BLaER1 treated with 17β-estradiol and CSF1 and Interleukin-3, amounts not matched to agents 10 nM and 100 nM (cell line): ENCODE measurements around the gene ERC1.

Experiments used
- H3K27ac ChIP-seq, 11 experiments: shearing (Covaris generic); formaldehyde crosslinking; 2 replicates each; pipeline ENCODE4 v1.8.1; 2022
- H3K27me3 ChIP-seq, 11 experiments: shearing (Covaris generic); formaldehyde crosslinking; 2 replicates each; pipeline ENCODE4 v1.8.1; 2022
- H3K36me3 ChIP-seq, 11 experiments: shearing (Covaris generic); formaldehyde crosslinking; 2 replicates each; pipeline ENCODE4 v1.8.1; 2022
- H3K4me1 ChIP-seq, 10 experiments: shearing (Covaris generic); formaldehyde crosslinking; 2 replicates each; pipeline ENCODE4 v1.8.1; 2022
- H3K4me2 ChIP-seq, 11 experiments: shearing (Covaris generic); formaldehyde crosslinking; 2 replicates each; pipeline ENCODE4 v1.8.1; 2022
- H3K4me3 ChIP-seq, 10 experiments: shearing (Covaris generic); formaldehyde crosslinking; 2 replicates each; pipeline ENCODE4 v1.8.1; 2022
- H3K9ac ChIP-seq, 11 experiments: shearing (Covaris generic); formaldehyde crosslinking; 2 replicates each; pipeline ENCODE4 v1.8.1; 2022
- H3K9me3 ChIP-seq, 11 experiments: shearing (Covaris generic); formaldehyde crosslinking; replicated peaks in 1 of 11; 2 replicates each; pipeline ENCODE4 v1.8.1; 2022
- H4K20me1 ChIP-seq, 11 experiments: shearing (Covaris generic); formaldehyde crosslinking; 2 replicates each; pipeline ENCODE4 v1.8.1; 2022
- Cebpa-rat ChIP-seq, 11 experiments: shearing (Covaris generic); IDR thresholded peaks; 2 replicates each; pipeline ENCODE4 v1.8.1; 2022

ERC1 gene

DNA sequence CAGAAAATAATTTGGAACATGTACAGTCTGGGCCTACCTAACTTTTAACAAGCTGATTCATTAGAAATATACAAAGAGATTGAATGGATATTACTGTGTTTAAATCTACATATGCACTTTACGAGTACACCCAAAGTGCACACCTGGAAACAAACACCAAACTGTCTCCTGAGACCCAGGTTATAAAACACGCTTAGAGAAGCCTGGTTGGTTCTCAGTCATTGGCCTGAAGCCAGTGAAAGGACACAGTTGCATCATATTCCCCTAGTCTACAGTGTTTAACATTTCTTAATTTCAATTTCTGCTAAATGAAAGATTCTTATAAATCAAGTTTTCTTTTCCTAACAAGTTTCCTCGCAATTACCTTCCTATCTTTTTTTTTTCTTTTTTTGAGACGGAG is 393.9 kb downstream of the ERC1 start:
- Histone ChIP-seq H3K27me3 (no peaks in the 10 kb centered on the region), H3K9ac (no peak overlapping the region), H3K4me3 (no peak overlapping the region), H3K27ac (no peak overlapping the region), H3K4me2 (no peak overlapping the region), H3K9me3 (no peaks in the 10 kb centered on the region), H3K4me1 (peaks cover 0 to 8% (median 0%) of the 10 kb centered on the region in 10 experiments; a peak in 3 of 20 replicates), H3K36me3 (peaks cover 0 to 76% (median 7%) of the 10 kb centered on the region in 11 experiments; a peak in 9 of 22 replicates), H4K20me1 (no peaks in the 10 kb centered on the region)
- TF ChIP-seq Cebpa-rat (IDR thresholded peaks at IDR 0.05): no peak

GRCh38 chr12:1391722-1392121 is 400.7 kb downstream of the ERC1 start:
- peak overlapping the region in 4 of 11 experiments; percentile 48 to 73 (median 52); a peak in 4 of 22 replicates for H3K4me2 ChIP-seq
- H3K9ac ChIP-seq: no peak overlapping the region
- H4K20me1 ChIP-seq: no peaks in the 10 kb centered on the region
- H3K4me1 ChIP-seq: peaks cover 0 to 27% (median 7%) of the 10 kb centered on the region in 10 experiments; a peak in 10 of 20 replicates
- TF ChIP-seq Cebpa-rat (IDR thresholded peaks at IDR 0.05): no peak
- no peaks in the 10 kb centered on the region for H3K9me3 ChIP-seq
- H3K27me3 ChIP-seq: no peaks in the 10 kb centered on the region
- no peak overlapping the region for H3K27ac ChIP-seq
- H3K4me3 ChIP-seq: no peak overlapping the region
- H3K36me3 ChIP-seq: peaks cover 0 to 54% (median 7%) of the 10 kb centered on the region in 11 experiments; a peak in 10 of 22 replicates

DNA sequence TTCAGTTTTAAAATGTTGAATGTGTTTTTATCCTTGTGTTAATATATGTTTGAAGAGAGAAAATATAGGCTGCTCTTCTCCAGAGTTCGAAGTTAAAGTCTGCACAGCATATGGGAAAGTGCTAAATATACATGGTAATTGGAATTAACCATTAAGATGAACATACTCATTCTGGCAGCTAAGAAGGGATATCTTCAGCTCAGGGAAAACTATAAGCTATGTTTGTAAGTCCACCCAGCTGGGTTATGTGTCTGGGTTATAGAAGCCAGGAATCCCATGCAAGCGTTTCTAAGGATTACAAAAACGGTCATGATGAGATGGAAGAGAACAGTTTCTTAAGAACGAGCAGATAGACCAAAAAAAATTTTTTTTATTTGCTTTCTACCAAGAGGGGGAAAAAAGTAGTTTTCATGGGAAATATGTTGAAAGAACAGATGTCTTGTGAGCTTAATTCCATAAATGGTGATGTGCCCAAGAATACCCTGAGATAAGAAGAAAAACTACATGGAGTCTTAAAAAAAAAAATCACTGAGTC is 404.5 kb downstream of the ERC1 start:
- H3K9ac ChIP-seq: no peak overlapping the region
- H3K4me2 ChIP-seq: no peak overlapping the region
- TF ChIP-seq Cebpa-rat (IDR thresholded peaks at IDR 0.05): no peak
- peaks cover 0 to 27% (median 0%) of the 10 kb centered on the region in 11 experiments; a peak in 9 of 22 replicates for H3K36me3 ChIP-seq
- H3K27ac ChIP-seq: no peak overlapping the region
- no peaks in the 10 kb centered on the region for H3K9me3 ChIP-seq
- no peaks in the 10 kb centered on the region for H4K20me1 ChIP-seq
- peaks cover 0 to 14% (median 5%) of the 10 kb centered on the region in 10 experiments; a peak in 10 of 20 replicates for H3K4me1 ChIP-seq
- no peak overlapping the region for H3K4me3 ChIP-seq
- no peaks in the 10 kb centered on the region for H3K27me3 ChIP-seq

DNA sequence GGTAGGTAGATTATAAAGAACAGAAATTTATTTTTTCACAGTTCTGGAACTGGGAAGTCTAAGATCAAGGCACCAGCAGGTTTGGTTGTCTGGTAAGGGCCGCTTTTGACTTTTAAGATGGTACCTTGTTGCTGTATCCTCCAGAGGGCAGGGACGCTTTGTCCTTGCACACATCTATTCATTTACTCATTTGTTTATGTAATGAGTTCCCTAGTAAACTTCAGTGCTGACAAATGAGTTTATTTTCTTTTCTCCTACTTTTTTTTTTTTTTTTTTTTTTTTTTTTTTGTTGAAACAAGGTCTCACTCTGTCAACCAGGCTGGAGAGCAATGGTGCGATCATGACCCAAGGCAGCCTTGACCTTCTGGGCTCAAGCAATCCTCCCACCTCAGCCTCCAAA is 407.6 kb downstream of the ERC1 start:
- no peak overlapping the region for H3K9ac ChIP-seq
- no peaks in the 10 kb centered on the region for H3K27me3 ChIP-seq
- no peaks in the 10 kb centered on the region for H3K9me3 ChIP-seq
- no peak for TF ChIP-seq Cebpa-rat (IDR thresholded peaks at IDR 0.05)
- peaks cover 0 to 11% (median 0%) of the 10 kb centered on the region in 11 experiments; a peak in 2 of 22 replicates for H3K36me3 ChIP-seq
- H3K27ac ChIP-seq: no peak overlapping the region
- no peak overlapping the region for H3K4me2 ChIP-seq
- no peaks in the 10 kb centered on the region for H4K20me1 ChIP-seq
- no peak overlapping the region for H3K4me3 ChIP-seq
- no peaks in the 10 kb centered on the region for H3K4me1 ChIP-seq

- no peak overlapping the region for H3K9ac ChIP-seq
- TF ChIP-seq Cebpa-rat (IDR thresholded peaks at IDR 0.05): no peak
- H3K4me3 ChIP-seq: no peak overlapping the region
- H3K4me2 ChIP-seq: no peak overlapping the region
- no peaks in the 10 kb centered on the region for H3K27me3 ChIP-seq
- no peaks in the 10 kb centered on the region for H3K9me3 ChIP-seq
- H3K4me1 ChIP-seq: no peaks in the 10 kb centered on the region
- no peaks in the 10 kb centered on the region for H4K20me1 ChIP-seq
- H3K27ac ChIP-seq: no peak overlapping the region
- peaks cover 0 to 5% (median 0%) of the 10 kb centered on the region in 11 experiments; a peak in 2 of 22 replicates for H3K36me3 ChIP-seq
These were observed 410.9 kb downstream of the ERC1 start for GRCh38 chr12:1401891-1402290.

GRCh38 chr12:1403417-1403816 is 412.4 kb downstream of the ERC1 start:
- Histone ChIP-seq H3K9ac (no peak overlapping the region), H3K36me3 (peaks cover 0 to 17% (median 4%) of the 10 kb centered on the region in 11 experiments; a peak in 10 of 22 replicates), H4K20me1 (no peaks in the 10 kb centered on the region), H3K9me3 (no peaks in the 10 kb centered on the region), H3K4me2 (no peak overlapping the region), H3K27ac (no peak overlapping the region), H3K4me1 (no peaks in the 10 kb centered on the region), H3K27me3 (no peaks in the 10 kb centered on the region), H3K4me3 (no peak overlapping the region)
- no peak for TF ChIP-seq Cebpa-rat (IDR thresholded peaks at IDR 0.05)

GRCh38 chr12:1405619-1406018 is 414.6 kb downstream of the ERC1 start:
- Histone ChIP-seq H3K27me3 (no peaks in the 10 kb centered on the region), H3K9ac (no peak overlapping the region), H3K4me3 (no peak overlapping the region), H3K27ac (no peak overlapping the region), H3K36me3 (peaks cover 12 to 39% (median 23%) of the 10 kb centered on the region in 11 experiments; a peak in 19 of 22 replicates), H4K20me1 (no peaks in the 10 kb centered on the region), H3K4me2 (no peak overlapping the region), H3K4me1 (no peaks in the 10 kb centered on the region), H3K9me3 (no peaks in the 10 kb centered on the region)
- TF ChIP-seq Cebpa-rat (IDR thresholded peaks at IDR 0.05): no peak

GRCh38 chr12:1410794-1411193 is 419.8 kb downstream of the ERC1 start:
- no peaks in the 10 kb centered on the region for H3K4me1 ChIP-seq
- no peak overlapping the region for H3K27ac ChIP-seq
- H3K4me3 ChIP-seq: no peak overlapping the region
- no peak overlapping the region for H3K4me2 ChIP-seq
- no peaks in the 10 kb centered on the region for H3K27me3 ChIP-seq
- no peak overlapping the region for H3K9ac ChIP-seq
- H4K20me1 ChIP-seq: no peaks in the 10 kb centered on the region
- peaks cover 0 to 6% (median 0%) of the 10 kb centered on the region in 11 experiments; a peak in 1 of 22 replicates for H3K9me3 ChIP-seq
- no peak for TF ChIP-seq Cebpa-rat (IDR thresholded peaks at IDR 0.05)
- H3K36me3 ChIP-seq: peaks cover 32 to 85% (median 43%) of the 10 kb centered on the region in 11 experiments; a peak in 21 of 22 replicates

- Histone ChIP-seq H3K9me3 (peaks cover 0 to 6% (median 0%) of the 10 kb centered on the region in 11 experiments; a peak in 2 of 22 replicates), H3K4me3 (no peak overlapping the region), H3K4me1 (no peaks in the 10 kb centered on the region), H3K4me2 (no peak overlapping the region), H4K20me1 (no peaks in the 10 kb centered on the region), H3K9ac (no peak overlapping the region), H3K27ac (no peak overlapping the region), H3K36me3 (peaks cover 32 to 91% (median 42%) of the 10 kb centered on the region in 11 experiments; a peak in 21 of 22 replicates), H3K27me3 (no peaks in the 10 kb centered on the region)
- no peak for TF ChIP-seq Cebpa-rat (IDR thresholded peaks at IDR 0.05)
These were observed 422.9 kb downstream of the ERC1 start for GRCh38 chr12:1413930-1414329.

DNA sequence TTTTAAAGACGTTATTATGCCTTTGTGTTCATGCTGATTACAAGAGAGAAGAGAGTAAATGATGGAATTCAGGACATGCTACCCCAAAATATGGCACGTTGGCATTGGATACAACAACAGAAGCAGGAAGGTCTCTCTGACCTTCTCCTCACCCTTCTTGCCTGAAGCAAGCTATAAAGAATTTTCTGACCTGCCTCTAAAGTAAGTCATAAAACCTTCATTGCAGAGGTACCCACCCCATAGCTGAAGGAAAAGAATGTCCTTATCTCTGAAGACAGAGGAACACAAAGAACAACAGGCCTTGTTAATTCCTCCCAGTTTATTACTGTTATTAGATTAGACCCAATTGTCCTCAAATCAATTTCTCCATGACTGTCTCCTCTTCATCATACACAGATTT is 427.1 kb downstream of the ERC1 start:
- Histone ChIP-seq H3K36me3 (peaks cover 22 to 80% (median 42%) of the 10 kb centered on the region in 11 experiments), H3K4me2 (no peak overlapping the region), H3K9me3 (peaks cover 26 to 41% (median 34%) of the 10 kb centered on the region in 11 experiments), H4K20me1 (no peaks in the 10 kb centered on the region), H3K27ac (no peak overlapping the region), H3K4me3 (no peak overlapping the region), H3K4me1 (no peaks in the 10 kb centered on the region), H3K9ac (no peak overlapping the region), H3K27me3 (no peaks in the 10 kb centered on the region)
- no peak for TF ChIP-seq Cebpa-rat (IDR thresholded peaks at IDR 0.05)
